Peyer's patch (tissue), 4 donors: Measurements from ENCODE around the gene MYH3. TPM values are rescaled to one million over a fixed set of nuclear protein-coding genes. Genes with fewer than 3 reads are reported as not detected.

Experiments used
- DNase-seq, 3 donors: peaks; one replicate each; pipeline ENCODE4 v3.0.0-alpha.2; 2017 to 2019
- H3K27ac ChIP-seq, 4 donors: fragments of 200-600 bp; sonication (generic); one replicate each; pipeline ENCODE4 v1.5.1; 2016 to 2019
- H3K27me3 ChIP-seq, 2 donors: fragments of 200-600 bp; sonication (generic); one replicate each; pipeline ENCODE4 v1.5.1; 2019
- H3K36me3 ChIP-seq, 3 donors: fragments of 200-600 bp; sonication (generic); one replicate each; pipeline ENCODE4 v1.5.1; 2016 to 2019
- H3K4me1 ChIP-seq, 4 donors: fragments of 200-600 bp; sonication (generic); one replicate each; pipeline ENCODE4 v1.5.1; 2016 to 2019
- H3K4me3 ChIP-seq, 4 donors: fragments of 200-600 bp; sonication (generic); 1 replicate in 3 of 4; 2 replicates in 1 of 4; pipeline ENCODE4 v1.5.1; 2016 to 2019; ENCODE audit warnings: mild to moderate bottlenecking in 1 of 4
- H3K9me3 ChIP-seq, 4 donors: fragments of 200-600 bp; sonication (generic); one replicate each; pipeline ENCODE4 v1.5.1; 2016 to 2019; ENCODE audit warnings: mild to moderate bottlenecking in 1 of 4
- POLR2A ChIP-seq, 2 donors: fragments of 450-650 bp; IDR thresholded peaks; one replicate each; pipeline ENCODE4 v1.5.1; 2017; ENCODE audit warnings: antibody characterized with exemption in 2 of 2, mild to moderate bottlenecking in 2 of 2, moderate library complexity in 2 of 2
- total RNA-seq, 4 donors: library from RNA; depleted of rRNA; stranded (reverse); fragments of >200 nt; gene quantifications; one replicate each; pipeline ENCODE4 v1.1.0, GENCODE V29; 2016
- TF ChIP-seq, protein P1 (sequence below), 6 experiments: fragments of 450-650 bp in 4 of 6; fragments of 200-600 bp in 2 of 6; sonication (generic) in 1 of 6; IDR thresholded peaks; one replicate each; pipeline ENCODE4 v1.5.1; 2017 to 2019; ENCODE audit warnings: antibody characterized with exemption in 6 of 6, mild to moderate bottlenecking in 3 of 6, moderate library complexity in 1 of 6

The MYH3 gene
- total RNA-seq, 4 donors from 2014 or later, result 3.7 to 32.2 (median 8.4) TPM

DNA sequence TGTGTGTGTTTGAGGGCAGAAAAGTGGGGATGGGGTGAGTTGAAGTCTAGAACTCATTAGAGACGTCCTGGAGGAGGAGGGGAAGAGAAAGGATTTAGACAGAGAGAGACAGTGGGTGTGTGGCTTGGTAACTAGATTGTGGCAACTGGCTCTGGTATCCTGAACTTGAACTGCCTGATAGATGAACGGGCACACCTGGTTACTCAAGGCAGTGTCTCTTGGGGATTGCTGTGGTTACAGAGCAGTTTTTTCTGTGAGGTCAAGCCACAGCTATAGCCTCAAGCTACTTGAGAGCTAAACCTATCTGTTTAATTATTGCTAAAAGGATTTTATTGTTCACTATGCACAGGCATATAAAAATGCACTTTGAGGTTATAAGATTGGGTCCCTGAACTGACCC, 77.8 kb downstream of the MYH3 start:
- Histone ChIP-seq H3K27me3 (no peaks in the 10 kb centered on the region), H3K27ac (no peak overlapping the region), H3K9me3 (no peaks in the 10 kb centered on the region), H3K4me1 (no peaks in the 10 kb centered on the region), H3K4me3 (no peak overlapping the region), H3K36me3 (no peaks in the 10 kb centered on the region)
- DNase-seq, result no peak
- TF ChIP-seq, protein P1, sequence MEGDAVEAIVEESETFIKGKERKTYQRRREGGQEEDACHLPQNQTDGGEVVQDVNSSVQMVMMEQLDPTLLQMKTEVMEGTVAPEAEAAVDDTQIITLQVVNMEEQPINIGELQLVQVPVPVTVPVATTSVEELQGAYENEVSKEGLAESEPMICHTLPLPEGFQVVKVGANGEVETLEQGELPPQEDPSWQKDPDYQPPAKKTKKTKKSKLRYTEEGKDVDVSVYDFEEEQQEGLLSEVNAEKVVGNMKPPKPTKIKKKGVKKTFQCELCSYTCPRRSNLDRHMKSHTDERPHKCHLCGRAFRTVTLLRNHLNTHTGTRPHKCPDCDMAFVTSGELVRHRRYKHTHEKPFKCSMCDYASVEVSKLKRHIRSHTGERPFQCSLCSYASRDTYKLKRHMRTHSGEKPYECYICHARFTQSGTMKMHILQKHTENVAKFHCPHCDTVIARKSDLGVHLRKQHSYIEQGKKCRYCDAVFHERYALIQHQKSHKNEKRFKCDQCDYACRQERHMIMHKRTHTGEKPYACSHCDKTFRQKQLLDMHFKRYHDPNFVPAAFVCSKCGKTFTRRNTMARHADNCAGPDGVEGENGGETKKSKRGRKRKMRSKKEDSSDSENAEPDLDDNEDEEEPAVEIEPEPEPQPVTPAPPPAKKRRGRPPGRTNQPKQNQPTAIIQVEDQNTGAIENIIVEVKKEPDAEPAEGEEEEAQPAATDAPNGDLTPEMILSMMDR (IDR thresholded peaks at IDR 0.05), result no peak
- no peak for TF ChIP-seq POLR2A (IDR thresholded peaks at IDR 0.05)

Other genes starting within 250 kb of the MYH3 start
- gene MYH8, start 235.4 kb downstream of the MYH3 start, total RNA-seq, result not detected
- gene MYH4, start 187.8 kb downstream of the MYH3 start, total RNA-seq, result not detected
- gene MYH1, start 138.8 kb downstream of the MYH3 start, total RNA-seq, result under 1 TPM in 1 of 4 donors, not detected in 3; 0.19 TPM
- under 1 TPM in 1 of 4 donors, not detected in 3; 0.83 TPM for gene MYH2, start 107.7 kb downstream of the MYH3 start, total RNA-seq
- 10 to 100 TPM; 12.4 to 28.6 (median 19.5) TPM for gene SCO1, start 40.2 kb upstream of the MYH3 start, total RNA-seq
- gene ADPRM, start 40.3 kb upstream of the MYH3 start, total RNA-seq, result 10 to 100 TPM in 2 of 4 donors, 1 to 10 TPM in 2; 6.5 to 20.6 (median 14.0) TPM
- gene TMEM220, start 72.7 kb upstream of the MYH3 start, total RNA-seq, result 10 to 100 TPM; 14.6 to 56.1 (median 23.4) TPM
- 10 to 100 TPM; 16.3 to 45.3 (median 25.4) TPM for gene TMEM238L, start 146.8 kb upstream of the MYH3 start, total RNA-seq
- 1 to 10 TPM in 2 of 4 donors, under 1 TPM in 2; 0.35 to 2.0 (median 1.2) TPM for gene PIRT, start 180.8 kb upstream of the MYH3 start, total RNA-seq